Amniotic epithelial cell (primary cell): ENCODE results near the gene TMEM258.
A peak's percentile ranks its signal among the peaks of the same experiment; 100 is the strongest.

Experiments used
- DNase-seq: peaks from one replicate; pipeline ENCODE4 v3.0.0-alpha.2; 2010; ENCODE audit warnings: low read depth

The TMEM258 gene

DNA sequence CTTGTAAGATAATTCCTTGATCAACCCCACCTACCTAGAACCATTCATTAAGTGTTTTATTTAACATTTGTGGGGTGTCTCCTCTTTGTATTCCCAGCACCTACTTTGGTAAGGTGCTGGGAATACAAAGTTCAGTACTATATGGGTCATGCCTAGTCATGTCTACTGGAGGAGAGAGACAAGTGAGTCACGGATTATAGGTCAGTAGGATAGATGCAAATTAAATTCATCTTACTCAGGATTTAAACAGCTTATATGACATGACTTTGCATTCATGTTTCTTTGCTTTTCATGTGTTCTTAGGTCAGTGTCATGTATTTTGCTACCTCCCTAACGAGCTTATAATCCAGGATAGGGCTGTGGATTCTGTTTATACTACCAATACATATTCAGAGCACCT, 27.8 kb upstream of the TMEM258 start:
- DNase-seq, result peak; percentile 67

DNA sequence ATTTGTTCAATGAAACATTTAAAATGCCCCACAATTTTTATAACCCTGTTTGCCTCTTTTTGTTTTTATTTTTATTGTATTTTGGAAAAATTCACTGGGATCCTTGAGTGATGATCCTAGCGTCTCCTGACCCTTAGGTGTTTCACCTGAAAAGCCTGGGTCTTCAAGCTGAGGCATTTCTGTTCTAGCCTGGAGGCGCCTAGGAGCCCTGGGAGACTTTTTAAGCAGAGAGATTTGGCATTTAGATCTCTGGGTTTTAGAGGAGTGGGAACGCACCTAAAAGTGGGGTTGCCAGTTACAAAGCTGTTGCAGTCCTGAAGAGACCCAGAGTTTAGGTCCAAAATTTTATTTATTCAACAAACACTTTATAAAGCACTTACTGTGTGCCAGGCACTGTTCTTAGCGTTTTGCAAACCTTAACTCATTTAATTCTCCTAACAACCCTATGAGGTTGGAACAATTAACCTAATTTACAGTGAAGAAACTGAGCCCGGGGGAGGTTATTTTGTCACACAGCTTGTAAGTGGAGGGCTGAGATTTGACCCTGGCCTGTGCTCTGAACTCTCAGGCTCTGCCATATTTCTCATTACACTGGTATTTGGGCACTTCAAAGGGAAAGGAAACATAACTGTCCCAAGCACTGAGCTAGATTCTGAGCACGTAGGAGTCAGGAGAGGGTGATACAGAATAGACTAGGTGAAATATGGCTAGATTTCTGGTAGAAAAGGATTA, 25.2 kb upstream of the TMEM258 start:
- no peak for DNase-seq

DNA sequence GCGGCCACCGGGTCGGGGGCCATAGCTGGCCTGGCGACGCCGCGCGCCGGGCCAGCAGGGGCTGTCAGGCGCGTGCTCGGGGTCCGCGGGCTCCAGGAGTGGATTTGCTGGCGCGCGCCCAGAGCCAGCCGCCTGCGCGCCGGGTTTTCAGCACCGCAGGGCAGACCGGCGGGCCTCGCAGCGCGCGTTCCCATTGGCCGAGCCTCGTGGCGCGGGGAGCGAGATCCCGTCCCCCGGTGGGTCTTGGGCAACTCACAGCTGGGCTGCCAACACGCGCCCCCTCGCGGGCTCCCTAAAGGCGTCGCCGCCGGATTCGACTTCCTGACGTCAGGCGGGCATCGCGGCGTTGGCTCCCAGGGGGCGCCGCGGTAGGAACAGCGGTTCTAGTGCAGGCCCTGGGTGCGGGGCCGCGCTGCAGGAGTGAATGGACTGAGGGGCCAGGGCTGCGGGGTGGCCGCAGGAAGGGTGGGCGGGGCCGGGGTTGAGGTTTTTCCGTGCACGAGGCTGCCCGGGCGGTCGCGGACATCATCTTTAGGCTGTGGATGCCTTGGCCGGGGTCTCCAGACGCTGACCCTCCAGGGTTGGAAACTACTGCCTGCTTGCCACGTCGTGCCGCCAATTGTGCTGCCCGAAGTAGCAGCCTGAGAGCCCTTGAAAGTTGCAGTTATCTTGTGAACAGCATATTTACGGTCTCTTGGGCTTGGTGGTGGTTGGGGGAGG, 24.5 kb upstream of the TMEM258 start, which contains the start of gene FADS1:
TSS of gene FADS1 (minus strand) at position 268 of the 720 bp plus-strand sequence. CDS start at position 194, 74 bp downstream.
- DNase-seq, result peak; percentile 94

- DNase-seq, result peak; percentile 48
These were observed 23.7 kb upstream of the TMEM258 start for GRCh38 chr11:61815790-61816735.

DNA sequence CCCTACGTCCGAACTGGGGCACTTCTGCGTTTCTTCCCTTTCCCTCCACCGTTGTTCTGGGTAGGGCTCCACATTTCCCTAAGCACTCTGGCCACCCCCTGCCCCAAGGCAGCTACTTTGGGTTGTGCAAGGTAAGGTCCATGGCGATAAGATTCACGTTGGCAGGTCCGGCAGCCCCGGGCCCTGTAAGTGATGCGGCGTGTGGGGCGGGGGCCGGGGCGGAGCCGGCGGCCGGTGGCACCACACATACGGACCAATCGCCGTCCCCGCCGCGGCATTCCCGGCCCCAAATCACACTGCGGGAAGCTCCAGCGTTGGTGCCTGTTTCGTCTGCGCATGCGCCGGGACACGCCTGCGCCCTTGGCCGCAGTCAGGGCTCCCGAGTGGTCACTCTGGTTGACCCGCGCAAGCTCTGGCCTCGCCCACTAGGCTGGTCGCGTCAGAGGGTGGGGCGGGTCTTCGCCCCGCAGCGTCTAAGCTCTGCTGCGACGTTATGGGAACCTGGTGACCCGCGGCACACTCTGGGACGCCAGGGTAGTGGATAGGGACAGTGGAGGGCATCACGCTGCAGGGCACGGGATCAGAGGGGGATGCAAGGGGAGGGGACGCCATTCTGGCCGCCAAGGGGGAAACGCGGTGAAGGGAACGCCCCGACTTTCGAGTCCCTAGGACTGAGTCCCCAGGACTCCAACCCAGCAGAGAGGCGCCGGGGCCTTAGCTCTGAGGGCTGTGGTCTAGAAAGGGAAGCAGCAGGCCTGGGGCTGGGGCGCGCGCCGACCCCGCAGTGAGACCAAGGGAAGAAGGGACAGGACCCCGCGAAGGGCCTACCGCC, 22.8 kb upstream of the TMEM258 start:
- peak; percentile 92 for DNase-seq

DNA sequence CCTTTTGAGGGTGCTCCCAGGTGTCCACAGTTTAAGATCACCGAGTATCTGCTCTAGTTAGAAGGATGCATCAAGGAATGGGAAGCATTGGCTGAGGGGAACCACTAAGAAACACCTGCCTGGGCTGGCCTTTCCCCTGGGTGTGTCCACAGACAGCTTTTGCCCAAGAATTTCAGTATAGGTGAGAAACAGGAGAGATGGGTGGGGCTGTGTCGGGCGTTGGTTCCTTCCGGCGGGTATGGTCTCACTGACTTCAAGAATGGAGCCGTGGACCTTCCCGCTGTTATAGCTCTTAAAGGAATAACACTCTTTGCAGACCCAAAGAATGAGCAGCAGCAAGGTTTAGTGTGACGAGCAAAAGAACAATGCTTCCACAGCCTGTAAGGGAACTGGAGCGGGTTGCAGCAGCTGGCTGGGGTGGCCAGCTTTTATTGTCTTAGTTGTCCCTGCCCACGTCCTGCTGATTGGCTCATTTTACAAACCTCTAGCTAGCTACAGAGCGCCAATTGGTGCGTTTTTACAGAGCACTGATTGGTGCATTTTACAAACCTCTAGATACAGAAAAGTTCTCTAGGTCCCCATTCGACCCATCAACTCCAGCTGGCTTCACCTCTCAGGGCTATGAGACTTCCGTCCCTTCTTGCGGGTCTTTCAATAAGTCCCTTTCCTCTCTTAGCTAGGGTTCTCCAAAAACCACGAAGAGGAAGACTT, 22.0 kb upstream of the TMEM258 start:
- peak; percentile 52 for DNase-seq

GRCh38 chr11:61812736-61813411, 20.5 kb upstream of the TMEM258 start:
- no peak for DNase-seq

DNA sequence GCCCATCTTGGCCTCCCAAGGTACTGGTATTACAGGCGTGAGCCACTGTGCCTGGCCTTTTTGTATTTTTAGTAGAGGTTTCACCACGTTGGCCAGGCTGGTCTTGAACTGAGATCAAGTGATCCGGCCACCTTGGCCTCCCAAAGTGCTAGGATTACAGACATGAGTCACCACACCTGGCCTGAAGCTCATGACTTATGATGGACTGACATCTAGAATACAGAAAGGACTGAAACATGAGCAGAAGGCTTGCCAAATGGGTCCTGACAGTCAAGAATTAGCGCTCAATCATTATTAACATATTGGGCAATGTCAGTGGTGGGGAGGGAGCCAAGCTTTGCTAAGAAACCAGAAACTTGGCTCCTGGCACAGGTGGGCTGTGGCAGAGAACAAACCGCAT, 19.4 kb upstream of the TMEM258 start:
- no peak for DNase-seq

DNA sequence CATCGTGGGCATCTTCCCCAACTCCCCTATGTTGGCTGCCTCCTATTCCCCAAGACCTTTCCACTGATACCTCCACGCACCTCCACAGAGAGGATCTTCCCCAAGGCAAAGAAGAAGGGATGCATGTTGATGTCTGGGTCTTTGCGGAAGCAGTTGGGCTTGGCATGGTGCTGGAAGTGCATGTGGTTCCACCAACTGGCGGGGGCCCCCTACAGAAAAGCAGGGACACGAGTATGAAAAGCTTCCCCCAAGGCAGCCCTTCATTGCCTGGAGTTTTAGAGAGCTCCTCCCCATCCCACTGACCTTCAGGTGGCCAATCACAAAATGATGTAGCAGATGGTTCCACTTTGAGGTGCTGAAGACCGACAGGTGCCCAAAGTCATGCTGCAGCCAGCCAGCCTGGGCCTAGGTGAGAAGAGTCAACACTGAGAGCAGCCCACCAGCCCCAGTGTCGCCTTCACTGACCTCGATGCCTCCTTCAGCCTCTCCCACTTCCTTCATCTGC, 18.3 kb upstream of the TMEM258 start:
- DNase-seq, result no peak

- DNase-seq, result no peak
These were observed 14.4 kb upstream of the TMEM258 start for GRCh38 chr11:61806785-61807184.

- no peak for DNase-seq
These were observed 12.7 kb upstream of the TMEM258 start for GRCh38 chr11:61805146-61805545.

DNA sequence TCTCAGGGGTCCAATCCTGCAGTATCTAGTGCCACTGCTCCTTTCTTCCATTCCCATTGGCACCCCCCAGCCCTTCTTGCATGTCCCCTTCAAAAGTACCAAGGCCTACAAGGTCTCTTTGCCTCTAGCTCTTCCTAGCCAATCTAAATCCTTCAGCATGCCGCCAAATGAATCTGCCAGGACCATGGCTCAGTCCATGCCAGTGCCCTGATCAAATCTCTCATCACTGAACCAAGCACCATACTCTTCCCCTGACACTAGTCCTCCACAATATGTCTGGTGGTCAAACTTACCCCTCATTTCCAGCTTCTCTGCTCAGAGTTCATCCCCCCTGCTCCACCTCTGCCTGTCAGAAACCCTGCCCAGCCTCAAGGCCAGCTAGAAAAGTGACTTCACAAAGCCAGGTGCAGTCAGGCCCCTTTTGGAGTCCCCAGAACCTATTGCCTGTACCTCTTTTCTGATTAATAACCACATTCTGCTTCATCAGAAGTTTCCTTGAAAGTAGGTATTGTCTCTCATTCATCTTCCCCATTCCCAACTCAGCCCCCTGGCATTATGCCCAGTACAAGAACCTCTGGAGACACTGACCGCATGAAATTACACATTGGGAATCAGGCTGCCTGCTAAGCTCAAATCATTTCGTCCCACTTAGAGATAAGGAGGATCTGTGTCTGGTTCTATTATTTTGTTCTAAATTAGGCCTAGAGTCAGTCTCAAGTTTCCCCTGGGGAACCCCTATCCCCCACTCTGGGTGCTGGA, 11.7 kb upstream of the TMEM258 start:
- peak; percentile 73 for DNase-seq

DNA sequence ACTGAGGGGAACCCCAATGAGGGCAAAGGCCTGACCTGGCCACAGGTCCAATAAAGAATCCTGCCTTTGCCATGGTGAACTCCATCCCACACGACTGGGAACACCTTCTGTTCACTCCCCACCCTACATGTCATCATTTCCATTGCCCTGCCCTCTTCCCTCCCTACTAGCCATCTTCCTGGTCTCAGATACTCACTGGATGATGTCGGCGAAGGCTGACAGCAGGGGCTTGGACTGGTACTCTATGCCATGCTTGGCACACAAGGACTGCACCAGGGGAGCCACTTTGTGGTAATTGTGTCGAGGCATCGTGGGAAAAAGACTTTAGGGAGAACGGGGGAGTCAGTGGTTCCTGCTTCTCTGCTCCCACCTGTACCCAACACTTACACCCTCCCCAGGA, 10.2 kb upstream of the TMEM258 start:
- DNase-seq, result no peak

- DNase-seq, result no peak
These were observed 8.2 kb upstream of the TMEM258 start for GRCh38 chr11:61800331-61801281.

GRCh38 chr11:61799665-61800284, 7.4 kb upstream of the TMEM258 start:
- DNase-seq, result no peak

- DNase-seq, result peak; percentile 80
These were observed 5.0 kb upstream of the TMEM258 start for GRCh38 chr11:61797263-61797944.
